Fibroblast of pulmonary artery (primary cell): ENCODE measurements around the gene KRTAP4-12.
"Not testable (repeated sequence)": the region's sequence is repeated elsewhere in the genome, so short reads cannot be mapped to it uniquely, and the experiment has no call there.

Experiments
- DNase-seq: peaks from one replicate; pipeline ENCODE4 v3.0.0-alpha.2; 2010; ENCODE audit warnings: low read depth
- H3K4me3 ChIP-seq: replicated peaks from 2 replicates; pipeline ENCODE4 v1.5.1; 2011; ENCODE audit warnings: low read depth, mild to moderate bottlenecking, control low read depth, low read length, moderate library complexity
- CTCF ChIP-seq: IDR thresholded peaks from 2 replicates; pipeline ENCODE4 v1.5.1; 2011; ENCODE audit warnings: mild to moderate bottlenecking, control low read depth, low read length, inconsistent platforms; ENCODE audit errors: missing control alignments

Gene KRTAP4-12

GRCh38 chr17:41125064-41125463, 1.1 kb upstream of the KRTAP4-12 start:
- no peak for DNase-seq
- H3K4me3 ChIP-seq, result no peak overlapping the region
- no peak for TF ChIP-seq CTCF

DNA sequence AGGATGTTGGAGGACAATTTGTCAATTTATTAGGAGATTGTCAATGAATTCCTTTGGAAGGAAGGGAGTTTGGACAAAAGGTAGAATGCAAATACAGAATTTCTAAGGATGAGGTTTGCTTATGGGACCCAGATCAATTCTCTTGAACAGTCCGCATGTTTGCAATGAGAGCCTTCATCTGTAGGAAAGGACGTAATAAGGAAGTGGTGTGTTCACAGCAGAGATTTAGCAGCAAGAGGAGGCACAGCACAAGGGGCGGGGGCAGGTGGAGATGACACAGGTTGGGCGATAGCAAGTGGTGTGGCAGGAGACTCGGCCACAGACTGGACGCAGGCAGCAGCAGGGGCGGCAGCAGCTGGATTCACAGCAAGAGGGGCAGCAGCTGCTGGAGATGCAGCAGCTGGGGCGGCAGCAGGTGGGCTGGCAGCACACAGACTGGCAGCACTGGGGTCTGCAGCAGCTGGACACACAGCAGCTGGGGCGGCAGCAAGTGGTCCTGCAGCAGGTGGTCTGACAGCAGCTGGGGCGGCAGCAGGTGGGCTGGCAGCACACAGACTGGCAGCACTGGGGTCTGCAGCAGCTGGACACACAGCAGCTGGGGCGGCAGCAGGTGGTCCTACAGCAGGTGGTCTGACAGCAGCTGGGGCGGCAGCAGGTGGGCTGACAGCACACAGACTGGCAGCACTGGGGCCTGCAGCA, 541 bp downstream of the KRTAP4-12 start:
- not testable (repeated sequence) for DNase-seq, H3K4me3 ChIP-seq

- TF ChIP-seq CTCF, result no peak
- H3K4me3 ChIP-seq, result no peak overlapping the region
- DNase-seq, result no peak
These were observed 2.2 kb downstream of the KRTAP4-12 start for GRCh38 chr17:41121742-41122141.

DNA sequence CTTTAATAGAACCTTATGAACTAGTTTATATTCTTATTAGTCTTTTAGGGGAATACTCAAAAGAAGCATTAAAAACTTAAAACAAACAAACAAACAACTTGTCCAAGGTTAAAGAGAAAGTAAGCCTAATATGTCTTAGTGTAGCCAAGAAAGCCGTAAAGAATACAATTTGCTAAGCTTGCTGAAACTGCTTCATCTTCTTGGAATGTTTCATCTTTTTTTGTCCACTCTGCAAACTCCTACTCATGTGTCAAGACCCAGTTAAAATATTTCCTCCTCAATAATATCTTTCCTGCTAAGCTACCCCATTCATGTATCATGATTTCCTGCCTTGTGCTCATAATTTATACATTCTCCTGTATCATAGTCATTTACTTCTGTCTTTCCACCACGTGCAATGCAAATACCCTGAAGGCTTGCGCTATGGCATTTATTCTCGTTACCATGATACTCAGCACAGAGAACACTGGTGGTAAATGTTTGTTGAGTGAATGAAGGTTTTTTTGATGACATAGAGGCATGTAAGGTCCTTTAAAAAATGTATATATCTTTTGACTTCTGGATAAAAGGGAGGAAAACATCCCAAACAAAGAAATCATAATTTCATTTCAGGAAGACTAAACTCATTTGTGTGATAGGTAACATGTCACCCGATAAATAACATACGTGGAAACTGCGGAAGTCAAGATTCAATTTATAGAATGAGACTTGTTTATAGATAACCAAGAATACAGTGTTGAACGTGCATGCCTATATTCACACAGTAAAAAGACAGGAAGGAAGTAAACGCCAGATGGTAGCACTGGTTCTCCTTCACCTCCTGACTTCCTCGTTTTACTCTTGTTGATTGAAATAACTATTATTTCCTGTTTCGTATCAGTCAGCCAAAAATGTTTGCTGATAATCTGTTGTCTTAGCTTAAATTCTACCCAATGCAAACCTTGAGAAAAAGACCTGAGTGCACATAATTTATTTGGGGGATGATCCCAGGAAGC, 4.0 kb downstream of the KRTAP4-12 start:
- not testable (repeated sequence) for H3K4me3 ChIP-seq, DNase-seq

DNA sequence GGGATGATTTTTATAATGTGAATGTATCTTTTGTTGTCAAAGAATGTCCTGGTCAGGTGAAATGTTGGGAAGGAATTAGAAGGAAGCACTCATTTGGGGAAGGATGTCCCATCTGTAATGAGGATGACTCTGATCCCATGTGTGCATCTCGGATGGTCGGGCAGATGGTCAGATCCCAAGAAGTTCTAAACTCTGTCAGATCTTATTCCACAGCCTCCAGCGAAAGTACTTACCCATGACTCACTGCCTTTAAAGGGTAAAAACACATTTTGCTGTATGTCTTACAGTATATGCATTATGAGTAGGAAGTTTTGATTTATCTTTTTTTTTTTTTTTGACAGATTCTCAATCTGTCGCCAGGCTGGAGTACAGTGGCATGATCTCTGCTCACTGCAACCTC, 5.3 kb downstream of the KRTAP4-12 start:
- no peak for DNase-seq
- no peak overlapping the region for H3K4me3 ChIP-seq
- TF ChIP-seq CTCF, result no peak

- not testable (repeated sequence) for H3K4me3 ChIP-seq, DNase-seq
These were observed 6.1 kb downstream of the KRTAP4-12 start, which contains the start of gene KRTAP4-11 for GRCh38 chr17:41117846-41118386. Gene KRTAP4-11, minus strand, starts transcription at chr17:41118373. Its CDS starts 58 bp downstream, at chr17:41118315.

- H3K4me3 ChIP-seq, result no peak overlapping the region
- DNase-seq, result no peak
- no peak for TF ChIP-seq CTCF
These were observed 7.7 kb downstream of the KRTAP4-12 start for GRCh38 chr17:41116297-41116696.

DNA sequence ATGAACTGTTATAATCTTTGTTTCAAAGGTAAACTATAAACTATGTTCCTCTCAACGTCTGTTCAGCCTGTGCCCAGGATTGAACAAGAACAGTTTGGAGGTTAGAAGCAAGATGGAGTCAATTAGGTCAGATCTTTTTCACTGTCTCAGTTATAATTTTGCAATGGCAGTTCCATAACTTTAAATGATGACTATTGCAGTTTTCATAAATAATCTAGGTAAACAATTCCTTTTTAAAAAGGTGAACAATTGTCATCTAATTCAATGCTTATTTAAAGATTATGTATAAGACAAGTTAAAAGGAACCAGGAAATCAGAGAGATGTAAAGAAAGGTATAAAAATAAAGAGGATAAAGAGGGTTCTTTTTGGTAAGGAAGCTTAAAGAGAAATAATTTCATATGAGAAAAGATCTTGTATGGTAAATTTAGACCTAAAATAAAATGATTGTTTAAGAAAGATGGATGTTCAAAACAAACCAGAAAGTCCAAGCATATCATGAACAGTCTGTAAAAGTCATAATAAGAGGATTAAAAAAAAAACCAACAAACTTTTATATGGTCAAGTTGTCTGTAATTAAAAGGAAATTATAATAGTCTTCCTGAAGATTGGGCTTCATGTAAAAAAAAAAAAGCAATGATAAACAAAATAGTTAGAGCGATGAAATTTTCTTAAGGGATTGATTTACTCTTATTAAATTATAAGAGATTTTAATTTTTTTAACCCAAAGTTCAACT, 12.7 kb downstream of the KRTAP4-12 start:
- no peak for DNase-seq
- no peak overlapping the region for H3K4me3 ChIP-seq
- TF ChIP-seq CTCF, result no peak

GRCh38 chr17:41108728-41109386, 15.1 kb downstream of the KRTAP4-12 start:
- DNase-seq, H3K4me3 ChIP-seq: not testable (repeated sequence)
